Hepatocyte (in vitro differentiated cells): Measurements from ENCODE around the gene PALD1.

ENCODE experiments used
- CTCF ChIP-seq: fragments of 200-600 bp; sonication (generic); IDR thresholded peaks from 2 replicates; pipeline ENCODE4 v1.5.1; 2016; ENCODE audit warnings: antibody characterized with exemption, mild to moderate bottlenecking; ENCODE audit not compliant: poor library complexity
- EZH2 ChIP-seq: fragments of 200-600 bp; sonication (generic); IDR thresholded peaks from 2 replicates; pipeline ENCODE4 v1.6.1; 2016; ENCODE audit warnings: antibody characterized with exemption, mild to moderate bottlenecking, borderline replicate concordance
- EZH2phosphoT487 ChIP-seq: fragments of 200-600 bp; sonication (generic); IDR thresholded peaks from one replicate; pipeline ENCODE4 v1.6.1; 2018; ENCODE audit warnings: antibody characterized with exemption, mild to moderate bottlenecking, low read depth, moderate library complexity; ENCODE audit not compliant: unreplicated experiment, severe bottlenecking

- TF ChIP-seq CTCF (no peak), EZH2 (no peak), EZH2phosphoT487 (no peak)
Observed at GRCh38 chr10:70482982-70483760, 4.6 kb downstream of the PALD1 start.
